ENCODE data around the gene HPD.

The HPD gene

DNA sequence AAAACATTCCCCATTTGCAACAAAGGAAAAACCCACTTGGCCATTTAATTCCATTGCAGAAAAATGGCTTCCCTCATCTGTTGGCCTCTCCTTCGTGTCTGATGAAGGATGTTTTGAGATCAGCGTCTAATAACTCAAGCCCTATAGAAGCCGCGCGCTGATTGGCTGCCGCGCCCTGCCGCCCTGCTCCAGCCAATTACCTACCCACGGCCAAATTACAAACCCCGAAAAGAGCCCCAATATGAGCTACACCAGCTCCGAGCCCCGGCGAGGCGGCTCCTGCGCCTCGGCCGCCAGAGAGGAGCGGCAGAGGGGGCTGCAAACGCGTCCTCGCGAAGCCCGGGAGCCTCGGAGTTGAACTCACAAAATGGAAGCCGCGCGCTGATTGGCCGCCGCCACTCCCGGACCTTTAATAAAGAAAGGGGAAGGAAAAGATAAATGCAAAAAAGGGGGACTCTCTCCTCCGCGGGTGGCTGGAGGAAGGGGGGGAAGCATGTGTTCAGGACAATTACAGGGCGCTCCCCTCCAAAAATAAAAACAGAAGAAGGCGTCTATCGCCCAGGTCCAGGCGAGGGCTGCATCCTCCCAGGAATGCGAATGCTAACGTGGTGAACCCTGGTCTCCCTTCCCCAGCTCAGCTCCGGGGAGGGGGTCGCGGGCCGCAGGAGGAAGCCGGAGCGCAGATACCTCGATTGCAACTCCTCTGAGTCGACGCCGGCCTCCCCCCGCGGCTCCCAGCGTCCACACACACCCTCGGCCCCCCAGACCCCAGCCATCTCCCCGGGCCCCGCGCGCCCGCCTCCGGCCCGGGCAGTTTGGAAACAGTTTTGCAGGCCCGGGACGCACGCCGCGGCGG, 55.6 kb downstream of the HPD start:
- Histone ChIP-seq H3K4me3 (peak overlapping the region; percentile 58 to 91 (median 69)), H3K27ac (peak overlapping the region; percentile 75 to 100 (median 100))

DNA sequence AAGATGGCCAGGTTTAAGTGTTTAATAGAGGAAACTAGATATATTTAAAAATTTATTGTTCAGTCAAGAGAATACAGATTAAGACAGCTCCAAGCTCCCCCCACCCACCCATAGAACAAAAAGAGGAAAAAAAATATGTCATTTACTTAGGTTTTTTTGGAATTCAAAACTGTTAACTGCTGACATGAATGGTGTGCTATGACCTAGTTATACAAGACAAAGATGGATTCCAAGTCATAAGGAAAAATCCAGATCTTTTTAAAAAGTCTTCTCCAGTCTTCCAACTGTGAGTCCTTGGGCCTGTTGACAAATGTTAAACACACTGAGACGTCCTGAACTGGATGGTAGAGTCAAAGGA, 56.2 kb downstream of the HPD start:
- peak overlapping the region; percentile 75 to 100 (median 100) for H3K27ac ChIP-seq
- peak overlapping the region; percentile 58 to 91 (median 69) for H3K4me3 ChIP-seq

DNA sequence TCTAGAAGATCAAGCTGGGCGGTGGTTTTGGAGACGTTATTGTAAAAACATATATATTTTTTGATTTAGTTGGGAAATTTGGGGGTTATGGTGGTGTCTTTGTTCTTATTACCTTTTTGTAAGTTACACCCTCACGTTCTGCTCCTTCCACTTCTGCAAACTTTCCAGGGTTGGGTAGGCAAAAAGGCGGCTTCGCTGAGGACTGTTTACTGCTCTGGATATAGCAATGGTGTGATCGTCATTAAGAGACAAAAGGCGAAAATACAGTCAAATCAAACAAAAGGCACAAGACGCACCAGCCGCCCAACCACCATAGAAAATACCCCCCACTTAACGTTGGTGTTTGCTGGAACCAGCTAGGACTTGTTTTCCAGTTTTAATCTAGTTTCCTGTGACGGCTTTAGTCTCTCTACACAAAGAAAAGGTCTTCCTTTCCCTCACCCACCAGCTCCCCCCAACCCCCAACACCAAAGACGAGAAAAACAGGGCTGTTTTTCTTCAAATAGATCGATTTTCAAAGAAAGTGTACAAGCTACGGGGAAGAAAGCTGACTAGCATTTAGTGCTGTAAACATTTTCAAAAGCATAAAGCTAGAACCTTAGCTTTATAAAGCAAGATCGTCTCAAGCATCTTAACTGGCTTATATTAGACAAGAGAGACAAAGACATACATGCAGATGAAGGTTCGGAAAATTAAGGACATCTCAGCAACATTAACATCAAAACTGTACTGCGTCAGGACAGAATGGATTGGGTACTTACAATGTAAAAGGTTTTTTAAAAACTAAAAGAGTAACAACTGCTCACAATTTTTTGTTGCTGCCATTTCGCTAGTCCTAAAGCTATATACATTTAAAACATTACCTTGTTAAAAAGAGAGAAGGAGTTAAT, 56.8 kb downstream of the HPD start:
- Histone ChIP-seq H3K27ac (peak overlapping the region; percentile 99 to 100 (median 100)), H3K4me3 (peak overlapping the region; percentile 58 to 91 (median 69))

DNA sequence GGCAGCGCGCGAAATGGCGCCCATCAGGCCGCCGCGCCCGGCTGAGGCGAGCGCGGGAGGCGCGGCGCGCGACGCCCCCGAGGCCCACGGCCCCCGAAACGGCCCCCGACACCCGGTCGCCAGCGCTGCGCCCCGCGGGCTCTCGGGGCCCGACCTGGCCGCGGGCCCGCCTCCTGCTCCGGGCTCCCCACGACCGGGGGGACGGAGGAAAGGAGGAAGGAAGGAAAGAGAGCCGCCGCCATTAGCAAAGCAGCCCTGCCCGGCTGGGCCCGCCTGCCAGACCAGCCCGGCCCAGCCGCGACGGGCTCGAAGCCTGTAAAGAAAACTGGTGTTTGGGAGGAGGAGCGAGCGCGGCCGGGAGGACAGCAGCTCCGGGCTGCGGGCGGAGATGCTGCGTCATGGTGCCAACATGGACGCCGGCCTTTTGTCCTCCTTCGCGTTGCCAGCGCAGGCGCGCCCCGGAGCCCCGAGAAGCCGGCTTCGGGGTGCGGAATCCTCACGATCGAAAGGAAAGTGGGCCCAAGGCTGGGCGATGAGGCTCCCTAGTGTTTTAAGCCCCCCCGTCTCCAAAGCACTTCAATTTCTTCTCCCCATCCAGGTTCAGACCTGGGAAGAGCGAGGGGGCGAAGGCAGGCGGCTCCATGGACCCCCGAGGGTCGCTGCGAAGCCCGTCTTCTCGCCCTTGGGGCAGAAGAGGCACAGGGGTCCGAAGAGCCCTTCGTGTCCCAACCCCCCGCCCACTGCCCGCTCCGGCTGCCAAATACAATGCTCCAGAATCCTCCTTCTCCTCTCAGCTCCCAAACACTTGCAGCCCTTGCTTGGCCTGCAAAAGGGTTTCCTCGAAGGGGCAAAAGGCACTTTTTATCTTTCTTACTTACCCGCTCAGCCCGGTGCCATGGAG, 57.7 kb downstream of the HPD start:
- peak overlapping the region; percentile 99 to 100 (median 100) for H3K27ac ChIP-seq

DNA sequence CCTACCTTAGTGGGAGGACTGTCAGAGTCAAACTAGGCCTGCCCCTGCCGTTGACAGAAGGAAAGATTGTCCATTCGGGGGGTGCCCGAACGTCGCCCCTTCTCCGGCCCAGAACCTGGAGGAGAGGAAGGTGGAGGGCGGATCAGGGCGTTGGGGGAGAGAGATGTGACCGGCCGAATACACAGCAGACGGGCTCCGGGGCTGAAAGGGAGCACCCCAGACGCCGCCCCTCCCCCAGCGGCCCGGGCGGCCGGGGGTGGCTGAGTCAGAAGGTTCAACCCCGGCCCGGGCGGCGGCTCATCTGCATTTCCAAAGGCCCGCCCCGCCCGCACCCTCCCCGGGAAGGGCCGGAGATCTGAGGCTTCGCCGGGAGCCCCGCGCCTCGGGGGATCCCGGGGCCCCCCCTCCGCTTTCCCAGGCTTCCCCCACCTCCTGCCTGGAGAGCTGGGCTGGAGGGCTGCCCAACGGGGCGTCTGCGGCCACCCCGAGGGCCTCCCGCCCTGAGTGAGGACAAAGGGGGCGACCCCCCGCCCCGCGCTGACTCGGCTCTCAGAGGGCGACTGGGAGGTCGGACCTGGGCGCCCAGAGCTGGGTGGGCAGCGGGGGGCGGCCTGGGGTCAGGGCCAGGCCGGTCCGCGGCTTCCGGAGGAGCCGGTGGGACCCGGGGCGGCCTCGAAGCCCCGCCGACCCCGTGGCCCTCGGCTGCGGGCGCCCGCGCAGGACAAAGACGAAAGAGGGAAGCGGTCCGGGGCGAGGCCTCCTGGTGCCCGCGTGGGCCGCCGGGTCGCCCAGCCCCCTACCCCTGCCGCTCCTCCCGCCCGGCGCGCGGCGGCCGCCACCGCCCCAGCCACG, 58.6 kb downstream of the HPD start:
- Histone ChIP-seq H3K4me3 (peak overlapping the region; percentile 58 to 91 (median 69)), H3K27ac (peak overlapping the region; percentile 99 to 100 (median 100))

More for the DNA sequence above, 57.7 kb downstream of the HPD start:
- peak overlapping the region; percentile 58 to 91 (median 69) for H3K4me3 ChIP-seq

DNA sequence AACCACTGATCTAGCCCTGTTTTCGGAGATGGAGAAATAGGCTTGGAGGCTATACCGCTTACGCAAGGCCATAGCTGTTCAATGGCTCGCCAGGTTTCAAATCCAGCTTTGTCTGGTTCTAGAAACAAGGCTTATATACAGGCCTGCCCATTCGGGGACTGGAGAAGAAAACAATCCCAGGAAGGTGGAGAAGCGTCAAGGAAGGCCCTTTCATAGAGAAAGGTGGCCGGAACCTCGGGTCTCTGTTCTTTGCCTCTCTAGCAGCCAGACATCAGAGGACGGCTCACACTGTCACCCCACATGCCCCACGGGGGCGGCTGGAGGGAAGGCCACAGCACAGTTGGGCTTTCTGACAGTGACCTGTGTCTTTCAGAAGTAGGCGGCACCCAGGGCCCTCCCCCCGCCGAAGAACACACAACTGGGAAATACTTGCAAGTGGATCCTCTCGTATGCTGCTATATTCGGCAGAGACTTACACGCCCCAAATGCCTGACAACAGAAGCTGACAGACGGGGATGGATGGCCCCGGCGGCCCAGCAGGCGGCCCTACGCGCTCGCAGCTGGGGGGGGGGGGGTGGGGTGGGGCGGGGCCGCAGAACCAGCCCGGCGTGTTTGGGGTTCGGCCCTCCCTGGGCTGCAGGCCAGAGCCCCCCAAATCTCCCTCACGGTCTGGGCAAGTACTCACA, 59.4 kb downstream of the HPD start:
- Histone ChIP-seq H3K4me3 (peak overlapping the region; percentile 58 to 91 (median 69)), H3K27ac (peak overlapping the region; percentile 99 to 100 (median 100))

DNA sequence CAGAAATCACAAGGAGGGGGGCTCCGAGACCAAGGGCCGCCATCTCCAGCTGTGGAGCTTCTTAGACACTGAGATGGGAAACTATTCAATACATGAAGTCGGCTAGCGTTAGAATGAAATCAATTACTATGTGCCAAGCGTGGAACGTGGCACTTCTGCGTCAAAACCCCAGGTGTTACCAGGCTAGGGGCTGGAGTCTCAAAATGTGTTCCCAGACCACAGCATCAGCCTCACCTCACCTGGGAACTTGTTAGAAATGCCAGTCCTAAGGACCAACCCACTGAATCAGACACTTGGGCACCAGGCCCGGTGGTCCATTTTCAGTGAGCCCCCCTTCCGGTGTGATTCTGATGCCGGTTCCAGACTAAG, 59.9 kb downstream of the HPD start:
- Histone ChIP-seq H3K4me3 (peak overlapping the region; percentile 58 to 91 (median 69)), H3K27ac (peak overlapping the region in 20 of 21 experiments; percentile 99 to 100 (median 100))

DNA sequence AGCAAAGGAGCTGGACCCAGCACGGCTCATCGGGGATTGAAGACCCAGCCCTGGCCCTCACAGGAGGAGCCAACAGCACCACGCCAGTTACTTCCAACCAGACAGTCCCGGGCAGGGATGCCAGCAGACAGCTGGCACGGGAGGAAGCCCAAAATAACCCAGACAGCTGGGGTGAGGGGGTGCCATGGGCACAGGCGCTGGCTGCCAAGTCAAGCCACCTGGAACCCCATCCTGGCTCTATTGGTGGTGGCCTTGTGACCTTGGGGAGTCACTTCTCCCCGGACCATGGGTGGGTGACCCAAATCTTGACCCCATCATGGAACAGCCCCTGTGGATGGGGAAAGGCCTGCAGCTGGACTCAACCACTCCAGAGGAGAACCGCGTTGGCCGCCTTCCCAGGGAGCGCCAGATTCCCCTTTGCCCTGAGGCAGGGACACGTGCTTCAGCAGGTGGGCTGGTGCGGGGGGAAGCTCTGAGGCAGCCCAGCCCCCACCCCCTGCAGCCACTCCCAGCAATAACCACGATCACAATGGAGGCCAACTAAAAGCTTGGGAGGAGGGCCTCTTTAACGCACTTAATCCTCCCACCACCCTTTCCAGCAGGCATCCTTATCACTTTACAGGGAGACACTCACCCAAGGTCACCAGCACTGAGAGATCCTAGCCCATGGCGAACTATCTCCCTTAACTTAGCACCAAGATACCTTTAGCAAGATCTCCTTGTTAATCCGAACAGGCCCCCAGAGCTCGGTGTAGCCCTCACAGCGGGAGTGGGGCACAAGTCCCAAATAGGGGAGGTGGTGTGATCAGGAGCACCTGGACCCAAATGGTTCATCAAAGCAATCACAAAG, 60.5 kb downstream of the HPD start:
- Histone ChIP-seq H3K4me3 (peak overlapping the region; percentile 58 to 91 (median 69)), H3K27ac (peak overlapping the region in 20 of 21 experiments; percentile 25 to 100 (median 100))

DNA sequence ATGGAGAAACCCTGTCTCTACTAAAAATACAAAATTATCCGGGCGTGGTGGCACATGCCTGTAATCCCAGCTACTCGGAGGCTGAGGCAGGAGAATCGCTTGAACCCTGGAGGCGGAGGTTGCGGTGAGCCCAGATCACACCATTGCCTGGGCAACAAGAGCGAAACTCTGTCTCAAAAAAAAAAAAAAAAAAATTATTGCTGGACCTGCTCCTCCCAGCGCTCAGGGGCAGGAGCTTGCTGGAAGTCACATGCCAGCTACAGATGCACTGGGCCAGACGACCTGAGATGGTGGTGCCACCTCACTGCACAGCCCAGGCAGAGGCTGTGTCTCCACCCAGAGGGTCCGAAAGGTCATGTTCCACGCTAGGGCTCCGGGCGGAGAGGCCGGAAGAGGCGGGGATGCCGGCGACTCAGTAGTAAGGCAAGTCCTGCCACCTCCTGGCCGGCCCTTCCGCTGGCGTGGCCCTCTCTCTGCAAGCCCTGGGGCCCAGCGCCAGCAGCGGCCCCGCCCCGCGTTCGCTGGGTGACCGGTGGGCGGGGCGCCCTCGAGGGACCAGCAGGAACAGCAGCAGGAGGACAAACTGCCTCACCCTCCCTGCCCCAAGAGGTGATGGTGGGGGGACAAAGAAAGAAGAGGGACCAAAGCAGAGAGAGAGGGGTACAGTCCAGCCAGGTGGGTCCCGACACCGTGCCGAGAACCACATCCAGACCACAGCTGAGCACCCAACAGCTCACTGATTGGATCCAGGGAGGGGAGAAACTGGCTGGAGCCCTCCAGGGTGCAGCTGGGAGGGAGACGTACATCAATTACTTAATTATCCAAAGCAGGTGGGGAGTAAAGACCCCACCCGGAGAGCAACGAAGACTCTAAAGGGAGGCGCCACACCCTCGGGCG, 61.6 kb downstream of the HPD start:
- H3K27ac ChIP-seq, result peak overlapping the region in 19 of 21 experiments; percentile 25 to 100 (median 100)
- H3K4me3 ChIP-seq, result peak overlapping the region; percentile 11 to 91 (median 62)

DNA sequence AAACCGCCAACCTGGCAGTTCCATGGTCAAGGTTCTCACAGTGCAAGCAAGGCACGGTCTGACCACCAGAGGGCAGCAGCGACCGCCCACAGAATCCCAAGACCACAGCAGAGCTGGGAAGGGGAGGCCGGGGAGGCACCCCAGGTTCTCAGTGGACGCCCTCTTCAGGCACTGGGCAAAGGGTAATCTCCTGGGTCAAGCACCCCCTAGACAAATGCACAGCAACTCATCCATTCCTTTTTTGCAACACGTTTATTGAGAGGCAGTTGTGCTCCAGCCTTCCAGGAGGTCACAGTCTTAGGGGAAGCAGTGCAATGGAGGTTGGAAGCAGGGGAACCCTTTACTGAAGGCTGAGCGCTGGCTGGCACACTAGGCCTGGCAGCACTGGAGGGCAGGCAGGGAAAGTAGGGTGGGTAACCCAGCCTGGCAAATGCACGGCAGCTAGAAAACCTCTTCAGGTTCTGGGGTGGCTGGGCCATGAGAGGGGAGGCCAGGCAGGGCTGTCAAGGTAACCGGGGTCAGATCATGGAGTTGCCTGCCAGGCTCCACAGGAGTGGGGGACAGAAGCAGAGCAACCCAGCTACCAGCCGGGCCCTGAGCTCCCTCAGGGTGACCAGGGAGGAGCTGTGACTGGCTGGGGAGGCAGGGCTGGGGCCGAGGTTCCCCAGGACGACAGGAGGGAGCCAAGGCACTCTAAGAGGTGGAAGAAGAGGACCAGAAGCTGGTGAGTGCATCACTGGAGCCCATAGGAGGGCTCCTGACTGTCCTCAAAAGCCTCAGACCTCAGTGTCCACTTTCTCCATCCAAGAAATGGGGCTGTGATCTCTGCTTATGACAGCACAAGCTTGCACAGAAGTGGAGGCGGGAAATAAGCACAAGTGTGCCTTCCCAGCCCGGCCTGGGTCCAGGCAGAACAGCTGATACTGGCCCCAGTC, 63.4 kb downstream of the HPD start:
- Histone ChIP-seq H3K27ac (peak overlapping the region in 18 of 21 experiments; percentile 14 to 100 (median 82)), H3K4me3 (peak overlapping the region in 6 of 7 experiments; percentile 3 to 60 (median 42))

DNA sequence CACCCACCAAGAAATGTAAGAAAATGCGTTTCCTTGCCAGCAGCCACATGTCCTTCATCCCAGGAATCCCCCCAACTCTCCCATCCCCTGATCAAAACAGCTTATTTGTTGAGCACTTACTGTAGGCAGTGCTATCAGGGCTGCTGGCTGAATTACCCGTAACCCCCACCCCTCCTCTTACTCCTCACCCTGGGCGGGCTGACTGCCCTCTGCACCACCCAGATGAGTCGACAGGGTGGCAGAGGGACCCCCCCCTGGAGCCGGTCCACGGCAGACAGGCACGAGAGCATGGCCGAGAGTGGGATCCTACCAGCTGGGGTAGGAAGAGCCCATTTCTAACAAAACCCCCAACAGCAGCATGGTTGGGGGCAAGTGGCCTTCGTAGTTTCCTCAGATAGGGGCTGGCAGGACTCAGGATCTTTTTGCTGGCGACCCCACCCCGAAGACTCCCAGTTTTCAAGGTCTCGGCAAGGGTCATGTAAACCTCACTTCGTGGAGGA, 64.1 kb downstream of the HPD start:
- H3K4me3 ChIP-seq, result peak overlapping the region; percentile 3 to 60 (median 46)
- peak overlapping the region in 20 of 21 experiments; percentile 48 to 100 (median 72) for H3K27ac ChIP-seq

DNA sequence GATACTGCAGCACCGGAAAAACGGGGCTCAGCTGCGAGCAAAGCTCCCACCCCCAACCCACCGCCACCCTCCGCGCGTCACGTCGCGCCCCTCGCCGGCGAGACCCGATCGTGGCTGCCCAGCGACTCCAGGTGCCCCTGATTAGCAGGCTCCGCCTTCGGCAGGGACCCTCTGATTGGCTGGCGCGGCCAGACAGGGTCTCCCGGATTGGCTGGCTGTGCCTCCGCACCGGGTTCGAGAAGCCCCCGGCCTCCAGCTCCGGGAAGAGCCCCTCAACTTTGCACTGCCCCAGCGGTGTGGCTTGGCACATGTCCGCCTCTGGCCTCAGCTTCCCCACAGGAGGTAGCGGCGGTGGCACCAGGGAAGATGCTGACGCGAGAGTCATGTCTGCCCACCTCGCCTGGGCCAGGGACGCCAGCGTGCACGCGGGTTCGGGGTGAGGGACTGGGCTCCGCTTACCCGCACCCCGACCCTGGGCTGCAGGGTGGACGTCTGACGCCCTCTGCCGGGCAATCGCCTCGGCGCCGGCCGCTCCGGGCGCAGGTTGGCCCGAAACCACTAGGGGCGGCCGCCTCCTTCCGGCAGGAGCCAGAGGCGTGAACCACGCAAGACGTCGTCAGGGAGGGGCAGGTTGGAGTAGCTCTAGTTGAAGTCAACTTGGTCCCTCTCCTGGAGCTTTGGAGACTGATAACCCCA, 64.7 kb downstream of the HPD start:
- Histone ChIP-seq H3K4me3 (peak overlapping the region; percentile 39 to 60 (median 48)), H3K27ac (peak overlapping the region in 19 of 21 experiments; percentile 52 to 100 (median 78))

DNA sequence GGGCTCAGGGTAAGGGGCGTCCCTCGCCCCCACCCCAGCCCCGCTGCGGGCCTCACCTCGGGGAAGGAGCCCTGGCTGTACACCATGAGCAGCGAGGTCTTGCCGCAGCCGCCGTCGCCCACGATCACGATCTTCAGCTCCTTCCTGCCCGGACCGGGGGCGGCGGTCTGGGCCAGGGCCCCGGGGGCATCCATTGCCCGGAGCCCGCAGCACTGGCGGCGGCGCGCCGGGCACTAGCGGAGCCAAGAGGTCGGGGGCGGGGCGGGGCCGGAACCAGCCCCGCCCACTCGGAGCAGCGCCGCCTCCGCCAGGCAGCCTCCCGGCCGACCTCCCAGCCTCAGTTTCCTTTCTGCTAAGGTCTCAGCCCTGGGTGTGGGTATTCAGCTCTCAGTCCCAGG, 65.2 kb downstream of the HPD start, which contains the start of gene RHOF:
Gene RHOF, minus strand, starts transcription at position 249 of the 398 bp plus-strand sequence. Its CDS starts 55 bp downstream, at position 194.
- peak within 1 kb of the TSS; percentile 39 to 60 (median 48) for H3K4me3 ChIP-seq
- H3K27ac ChIP-seq, result peak within 1 kb of the TSS in 20 of 21 experiments; percentile 52 to 100 (median 78)

Measured in skin epidermis (tissue), 12 donors.